HEK293 (cell line): Measurements from ENCODE around the gene TRAM2.

Experiments used
- BCL11A ChIP-seq: fragments of 450-650 bp; formaldehyde crosslinking; IDR thresholded peaks from 2 replicates; pipeline ENCODE4 v1.5.1; 2016; ENCODE audit warnings: low read depth, missing biosample characterization, missing genetic modification characterization
- CTCF ChIP-seq: fragments of 450-650 bp; formaldehyde crosslinking; IDR thresholded peaks from 2 replicates; pipeline ENCODE4 v1.5.1; 2016; ENCODE audit warnings: missing biosample characterization, missing genetic modification characterization
- HOXA7 ChIP-seq: sonication (generic); formaldehyde crosslinking; IDR thresholded peaks from 2 replicates; pipeline ENCODE4 v1.8.1; 2022; ENCODE audit warnings: missing genetic modification reagents, borderline replicate concordance
- ZBTB21 ChIP-seq: fragments of 450-650 bp; formaldehyde crosslinking; IDR thresholded peaks from 2 replicates; pipeline ENCODE4 v1.5.1; 2017; ENCODE audit warnings: missing biosample characterization, missing genetic modification characterization
- ZFHX2 ChIP-seq: fragments of 450-650 bp; formaldehyde crosslinking; conservative IDR thresholded peaks from 2 replicates; pipeline ENCODE4 v1.5.1; 2016; ENCODE audit warnings: missing biosample characterization, missing genetic modification characterization
- ZNF114 ChIP-seq: fragments of 450-650 bp; formaldehyde crosslinking; IDR thresholded peaks from 2 replicates; pipeline ENCODE4 v1.5.0; 2017; ENCODE audit warnings: missing biosample characterization, missing genetic modification characterization
- ZNF2 ChIP-seq: fragments of 450-650 bp; formaldehyde crosslinking; IDR thresholded peaks from 2 replicates; pipeline ENCODE4 v1.5.1; 2016; ENCODE audit warnings: missing biosample characterization, missing genetic modification characterization
- ZNF24 ChIP-seq: fragments of 450-650 bp; formaldehyde crosslinking; IDR thresholded peaks from 2 replicates; pipeline ENCODE4 v1.5.1; 2016; ENCODE audit warnings: missing biosample characterization, missing genetic modification characterization
- ZNF350 ChIP-seq: fragments of 450-650 bp; formaldehyde crosslinking; IDR thresholded peaks from 2 replicates; pipeline ENCODE4 v1.5.0; 2017; ENCODE audit warnings: missing biosample characterization, mild to moderate bottlenecking, missing genetic modification characterization
- ZNF549 ChIP-seq: fragments of 450-650 bp; IDR thresholded peaks from 2 replicates; pipeline ENCODE4 v1.5.1; 2018; ENCODE audit warnings: missing biosample characterization, missing genetic modification characterization, mild to moderate bottlenecking, inconsistent platforms, moderate library complexity
- ZSCAN5A ChIP-seq: fragments of 450-650 bp; formaldehyde crosslinking; IDR thresholded peaks from 2 replicates; pipeline ENCODE4 v1.5.1; 2016; ENCODE audit warnings: missing biosample characterization, missing genetic modification characterization

DNA sequence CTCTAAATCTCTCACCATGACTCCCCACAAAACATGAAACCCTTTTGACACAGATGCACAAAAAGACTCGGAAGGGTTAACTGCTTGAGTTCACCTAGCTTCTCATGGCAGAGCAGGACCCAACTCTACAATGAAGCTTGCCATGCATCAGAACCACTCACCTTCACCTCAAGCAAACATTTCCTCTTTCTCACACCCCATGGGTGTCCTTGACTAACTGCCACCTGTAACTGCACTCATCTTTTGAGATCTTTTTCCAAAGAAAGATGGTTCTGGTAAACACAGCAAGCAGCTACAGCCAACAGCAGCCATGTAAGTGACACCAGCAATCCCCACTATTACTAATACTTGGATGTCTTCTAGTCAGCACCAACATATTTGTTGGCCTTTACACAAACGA, 80.2 kb downstream of the TRAM2 start:
- no peak for TF ChIP-seq CTCF (tag by site-specific recombination)
- no peak for TF ChIP-seq BCL11A (tag by site-specific recombination)
- TF ChIP-seq ZNF2 (tag by site-specific recombination) = no peak
- no peak for TF ChIP-seq ZFHX2
- no peak for TF ChIP-seq HOXA7
- no peak for TF ChIP-seq ZNF350 (tag by site-specific recombination)
- no peak for TF ChIP-seq ZNF24 (tag by site-specific recombination)
- TF ChIP-seq ZSCAN5A (tag by site-specific recombination) = no peak
- no peak for TF ChIP-seq ZNF549 (tag by site-specific recombination)
- TF ChIP-seq ZBTB21 = no peak
- TF ChIP-seq ZNF114 = no peak
